ENCODE measurements around the gene WDFY2. TPM values are rescaled to one million over a fixed set of nuclear protein-coding genes. Genes with fewer than 3 reads are reported as not detected.

The WDFY2 gene
- total RNA-seq, 1 donor from 2014 or later: 20.8 TPM

- peaks cover 49% of the 10 kb centered on the region for H3K4me1 Mint-ChIP-seq
- ChIA-PET POLR2A (interaction anchor here (1.1 to 3.0 kb wide), 4 partner anchors 9 to 355 kb away, joined by 3 to 18 read pairs (median 5); partner anchors contain the start of gene INTS6), CTCF (interaction anchor here (1.0 to 2.4 kb wide), 2 partner anchors 9 to 26 kb away, joined by 5 to 19 read pairs; no protein-coding TSS in a partner anchor)
- DNase-seq (no peak), ATAC-seq (ENCODE audit: low read depth) (no peak)
- H3K36me3 Mint-ChIP-seq (ENCODE audit: low read depth): peaks cover 6% of the 10 kb centered on the region
- no peaks in the 10 kb centered on the region for H3K9me3 Mint-ChIP-seq
- no peak for TF ChIP-seq CTCF (IDR thresholded peaks at IDR 0.05)
- H3K27ac Mint-ChIP-seq: peak overlapping the region; percentile 93
- no peak overlapping the region for H3K4me3 Mint-ChIP-seq
- H3K27me3 Mint-ChIP-seq: no peaks in the 10 kb centered on the region
- intact Hi-C loops (cut with micrococcal nuclease): no loop called here
Measured at GRCh38 chr13:51805925-51806324, 221.7 kb downstream of the WDFY2 start.

GRCh38 chr13:51806566-51806965 is 222.3 kb downstream of the WDFY2 start:
- Mint-ChIP-seq H3K27me3 (no peaks in the 10 kb centered on the region), H3K36me3 (ENCODE audit: low read depth) (peaks cover 6% of the 10 kb centered on the region), H3K9me3 (no peaks in the 10 kb centered on the region), H3K4me3 (no peak overlapping the region), H3K4me1 (peaks cover 52% of the 10 kb centered on the region), H3K27ac (no peak overlapping the region)
- ChIA-PET CTCF (interaction anchor here (2.4 kb wide), 1 partner anchor 9 kb away, joined by 19 read pairs; no protein-coding TSS in a partner anchor), POLR2A (interaction anchor here (1.1 to 3.0 kb wide), 3 partner anchors 9 to 353 kb away, joined by 3 to 18 read pairs (median 4); partner anchors contain the start of gene INTS6)
- no peak for ATAC-seq (ENCODE audit: low read depth)
- intact Hi-C loops (cut with micrococcal nuclease): no loop called here
- no peak for TF ChIP-seq CTCF (IDR thresholded peaks at IDR 0.05)
- no peak for DNase-seq

DNA sequence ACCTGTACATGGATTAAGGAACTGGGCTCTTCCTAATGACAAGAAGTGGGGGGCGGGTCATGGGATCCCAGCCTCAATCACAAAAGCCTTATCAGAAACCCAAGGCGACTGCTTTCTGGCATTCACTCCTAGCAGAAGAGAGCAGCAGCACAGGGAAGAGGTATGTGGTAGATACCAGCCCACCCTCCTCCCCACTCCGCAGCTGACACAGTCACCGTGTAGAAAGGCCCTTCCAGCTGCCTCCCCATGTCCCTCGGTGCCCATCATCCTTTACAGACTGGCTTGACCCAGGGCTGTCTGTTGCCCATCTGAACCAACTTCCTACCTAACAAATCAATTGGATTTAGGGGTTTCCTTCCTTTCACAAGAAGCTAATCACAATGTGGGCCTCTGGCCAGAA is 222.8 kb downstream of the WDFY2 start:
- DNase-seq (no peak), ATAC-seq (ENCODE audit: low read depth) (no peak)
- Mint-ChIP-seq H3K4me1 (peaks cover 53% of the 10 kb centered on the region), H3K27ac (no peak overlapping the region), H3K4me3 (no peak overlapping the region), H3K36me3 (ENCODE audit: low read depth) (peaks cover 6% of the 10 kb centered on the region), H3K27me3 (no peaks in the 10 kb centered on the region), H3K9me3 (no peaks in the 10 kb centered on the region)
- ChIA-PET CTCF (interaction anchor here (2.4 kb wide), 1 partner anchor 8 kb away, joined by 19 read pairs; no protein-coding TSS in a partner anchor), POLR2A (interaction anchor here (1.2 to 3.0 kb wide), 2 partner anchors 8 to 353 kb away, joined by 4 to 18 read pairs; partner anchors contain the start of gene INTS6)
- intact Hi-C loops (cut with micrococcal nuclease): no loop called here
- no peak for TF ChIP-seq CTCF (IDR thresholded peaks at IDR 0.05)

DNA sequence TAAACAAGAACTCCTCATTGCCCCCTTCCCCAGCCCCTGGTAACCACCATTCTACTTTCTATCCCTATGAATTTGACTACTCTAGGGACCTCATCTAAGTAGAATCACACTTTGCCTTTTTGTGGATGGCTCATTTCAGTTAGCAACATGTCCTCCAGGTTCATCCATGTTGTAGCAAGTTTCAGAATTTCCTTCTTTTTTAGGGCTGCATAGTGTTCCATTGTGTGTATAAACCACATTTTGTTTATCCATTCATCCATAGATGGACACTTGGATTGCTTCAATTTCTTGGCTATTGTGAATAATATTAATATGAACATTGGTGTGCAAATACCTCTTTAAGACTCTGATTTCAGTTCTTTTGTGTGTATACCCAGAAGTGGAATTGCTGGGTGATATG is 224.5 kb downstream of the WDFY2 start:
- TF ChIP-seq CTCF (IDR thresholded peaks at IDR 0.05): no peak
- intact Hi-C loops (cut with micrococcal nuclease): no loop called here
- Mint-ChIP-seq H3K4me3 (no peak overlapping the region), H3K4me1 (peaks cover 41% of the 10 kb centered on the region), H3K27ac (no peak overlapping the region), H3K27me3 (no peaks in the 10 kb centered on the region), H3K9me3 (no peaks in the 10 kb centered on the region), H3K36me3 (ENCODE audit: low read depth) (peaks cover 4% of the 10 kb centered on the region)
- DNase-seq (no peak), ATAC-seq (ENCODE audit: low read depth) (no peak)
- CTCF ChIA-PET: interaction anchor here (1.6 kb wide), 1 partner anchor 319 kb away, joined by 5 read pairs; no protein-coding TSS in a partner anchor
- POLR2A ChIA-PET: no interaction called here

GRCh38 chr13:51811046-51811445 is 226.8 kb downstream of the WDFY2 start:
- DNase-seq: no peak
- intact Hi-C loops (cut with micrococcal nuclease): no loop called here
- no peaks in the 10 kb centered on the region for H3K36me3 Mint-ChIP-seq (ENCODE audit: low read depth)
- ATAC-seq (ENCODE audit: low read depth): no peak
- H3K27me3 Mint-ChIP-seq: no peaks in the 10 kb centered on the region
- POLR2A ChIA-PET: interaction anchor here (0.6 kb wide), 1 partner anchor 203 kb away, joined by 3 read pairs; no protein-coding TSS in a partner anchor
- peaks cover 35% of the 10 kb centered on the region for H3K4me1 Mint-ChIP-seq
- TF ChIP-seq CTCF (IDR thresholded peaks at IDR 0.05): no peak
- H3K27ac Mint-ChIP-seq: no peak overlapping the region
- no peak overlapping the region for H3K4me3 Mint-ChIP-seq
- H3K9me3 Mint-ChIP-seq: no peaks in the 10 kb centered on the region
- CTCF ChIA-PET: no interaction called here

All from activated B cell treated with CpG ODN at 0.5 μM for 24 hours (primary cell).